Measurements from ENCODE around the gene SEPTIN2. TPM values are rescaled to one million over a fixed set of nuclear protein-coding genes. Genes with fewer than 3 reads are reported as not detected.
"Not testable (repeated sequence)": the region's sequence is repeated elsewhere in the genome, so short reads cannot be mapped to it uniquely, and the experiment has no call there.

The SEPTIN2 gene
- total RNA-seq, 1 experiment from 2014 or later: 661 TPM

GRCh38 chr2:241278306-241278705 lies 37.4 kb upstream of the SEPTIN2 start:
- H3K9me3 ChIP-seq (replicated peaks); H3K36me3 ChIP-seq; H3K27ac ChIP-seq; DNase-seq; H3K4me1 ChIP-seq; H3K27me3 ChIP-seq; H3K4me3 ChIP-seq: not testable (repeated sequence)

- H3K27ac ChIP-seq: no peak overlapping the region
- 0 out of 2 replicates have a peak, but pooled peaks cover 4% of the 10 kb centered on the region for H3K9me3 ChIP-seq (replicated peaks)
- no peaks in the 10 kb centered on the region for H3K27me3 ChIP-seq
- H3K4me1 ChIP-seq: no peaks in the 10 kb centered on the region
- no peaks in the 10 kb centered on the region for H3K36me3 ChIP-seq
- H3K4me3 ChIP-seq: no peak overlapping the region
- DNase-seq: no peak
Measured at GRCh38 chr2:241279413-241279812, 36.3 kb upstream of the SEPTIN2 start.

- 0 out of 2 replicates have a peak, but pooled peaks cover 4% of the 10 kb centered on the region for H3K9me3 ChIP-seq (replicated peaks)
- H3K27ac ChIP-seq: no peak overlapping the region
- H3K36me3 ChIP-seq: no peaks in the 10 kb centered on the region
- DNase-seq: no peak
- H3K27me3 ChIP-seq: no peaks in the 10 kb centered on the region
- H3K4me3 ChIP-seq: no peak overlapping the region
- no peaks in the 10 kb centered on the region for H3K4me1 ChIP-seq
Measured at GRCh38 chr2:241279828-241280227, 35.9 kb upstream of the SEPTIN2 start.

GRCh38 chr2:241280291-241280690 lies 35.4 kb upstream of the SEPTIN2 start:
- DNase-seq: no peak
- Histone ChIP-seq H3K4me3 (no peak overlapping the region), H3K27me3 (no peaks in the 10 kb centered on the region), H3K9me3 (replicated peaks) (0 out of 2 replicates have a peak, but pooled peaks cover 4% of the 10 kb centered on the region), H3K4me1 (no peaks in the 10 kb centered on the region), H3K36me3 (peaks cover 3% of the 10 kb centered on the region), H3K27ac (no peak overlapping the region)

GRCh38 chr2:241282555-241282954 lies 33.2 kb upstream of the SEPTIN2 start:
- Histone ChIP-seq H3K4me3 (no peak overlapping the region), H3K9me3 (replicated peaks) (no peaks in the 10 kb centered on the region), H3K36me3 (peaks cover 14% of the 10 kb centered on the region), H3K4me1 (no peaks in the 10 kb centered on the region), H3K27ac (no peak overlapping the region), H3K27me3 (no peaks in the 10 kb centered on the region)
- no peak for DNase-seq

- no peak overlapping the region for H3K27ac ChIP-seq
Measured at GRCh38 chr2:241285596-241285995, 30.1 kb upstream of the SEPTIN2 start.

GRCh38 chr2:241286348-241287090 lies 29.2 kb upstream of the SEPTIN2 start:
- no peak overlapping the region for H3K27ac ChIP-seq
- H3K4me1 ChIP-seq: no peaks in the 10 kb centered on the region
- H3K36me3 ChIP-seq: peaks cover 27% of the 10 kb centered on the region
- DNase-seq: no peak
- no peak overlapping the region for H3K4me3 ChIP-seq
- H3K9me3 ChIP-seq (replicated peaks): no peaks in the 10 kb centered on the region
- H3K27me3 ChIP-seq: no peaks in the 10 kb centered on the region; the same call in 1 of the 2 replicates

More at GRCh38 chr2:241285596-241285995, 30.1 kb upstream of the SEPTIN2 start:
- no peaks in the 10 kb centered on the region for H3K9me3 ChIP-seq (replicated peaks)
- H3K4me3 ChIP-seq: no peak overlapping the region
- H3K27me3 ChIP-seq: no peaks in the 10 kb centered on the region
- DNase-seq: no peak
- peaks cover 27% of the 10 kb centered on the region for H3K36me3 ChIP-seq
- H3K4me1 ChIP-seq: no peaks in the 10 kb centered on the region

GRCh38 chr2:241288324-241288888 lies 27.3 kb upstream of the SEPTIN2 start:
- no peak overlapping the region for H3K4me3 ChIP-seq
- H3K4me1 ChIP-seq: no peaks in the 10 kb centered on the region
- no peaks in the 10 kb centered on the region; the same call in 1 of the 2 replicates for H3K27me3 ChIP-seq
- H3K36me3 ChIP-seq: peaks cover 29% of the 10 kb centered on the region
- H3K9me3 ChIP-seq (replicated peaks): no peaks in the 10 kb centered on the region
- DNase-seq: no peak
- H3K27ac ChIP-seq: no peak overlapping the region

GRCh38 chr2:241289053-241289452 lies 26.7 kb upstream of the SEPTIN2 start:
- H3K36me3 ChIP-seq: peaks cover 29% of the 10 kb centered on the region

GRCh38 chr2:241289597-241289996 lies 26.1 kb upstream of the SEPTIN2 start:
- Histone ChIP-seq H3K36me3 (peaks cover 29% of the 10 kb centered on the region), H3K27ac (no peak overlapping the region), H3K9me3 (replicated peaks) (no peaks in the 10 kb centered on the region), H3K27me3 (no peaks in the 10 kb centered on the region; the same call in 1 of the 2 replicates), H3K4me1 (no peaks in the 10 kb centered on the region), H3K4me3 (no peak overlapping the region)
- DNase-seq: no peak

More at GRCh38 chr2:241289053-241289452, 26.7 kb upstream of the SEPTIN2 start:
- Histone ChIP-seq H3K4me1 (no peaks in the 10 kb centered on the region), H3K4me3 (no peak overlapping the region), H3K9me3 (replicated peaks) (no peaks in the 10 kb centered on the region), H3K27ac (no peak overlapping the region), H3K27me3 (no peaks in the 10 kb centered on the region; the same call in 1 of the 2 replicates)
- no peak for DNase-seq

GRCh38 chr2:241291153-241291552 lies 24.6 kb upstream of the SEPTIN2 start:
- Histone ChIP-seq H3K36me3 (peaks cover 17% of the 10 kb centered on the region), H3K9me3 (replicated peaks) (no peaks in the 10 kb centered on the region), H3K27ac (no peak overlapping the region), H3K27me3 (no peaks in the 10 kb centered on the region; the same call in 1 of the 2 replicates), H3K4me1 (no peaks in the 10 kb centered on the region), H3K4me3 (no peak overlapping the region)
- no peak for DNase-seq

GRCh38 chr2:241291977-241292376 lies 23.7 kb upstream of the SEPTIN2 start:
- Histone ChIP-seq H3K9me3 (replicated peaks) (no peaks in the 10 kb centered on the region), H3K27me3 (no peaks in the 10 kb centered on the region; the same call in 1 of the 2 replicates), H3K36me3 (peaks cover 17% of the 10 kb centered on the region), H3K4me3 (no peak overlapping the region), H3K4me1 (no peaks in the 10 kb centered on the region), H3K27ac (no peak overlapping the region)
- no peak for DNase-seq

- H3K4me3 ChIP-seq; H3K27ac ChIP-seq; H3K27me3 ChIP-seq; H3K9me3 ChIP-seq (replicated peaks); DNase-seq; H3K4me1 ChIP-seq: not testable (repeated sequence)
- H3K36me3 ChIP-seq: peaks cover 23% of the 10 kb centered on the region
Measured at GRCh38 chr2:241293378-241293797, 22.3 kb upstream of the SEPTIN2 start.

GRCh38 chr2:241295326-241296095 lies 20.2 kb upstream of the SEPTIN2 start:
- no peak for DNase-seq
- Histone ChIP-seq H3K4me3 (no peak overlapping the region), H3K36me3 (peaks cover 12% of the 10 kb centered on the region), H3K9me3 (replicated peaks) (no peaks in the 10 kb centered on the region), H3K4me1 (no peaks in the 10 kb centered on the region), H3K27ac (no peak overlapping the region), H3K27me3 (no peaks in the 10 kb centered on the region; the same call in 1 of the 2 replicates)

GRCh38 chr2:241296767-241297166 lies 19.0 kb upstream of the SEPTIN2 start:
- Histone ChIP-seq H3K4me3 (no peak overlapping the region), H3K27me3 (no peaks in the 10 kb centered on the region)
- DNase-seq: no peak

More at GRCh38 chr2:241296767-241297166, 19.0 kb upstream of the SEPTIN2 start:
- Histone ChIP-seq H3K9me3 (replicated peaks) (no peaks in the 10 kb centered on the region), H3K27ac (no peak overlapping the region), H3K36me3 (peaks cover 12% of the 10 kb centered on the region), H3K4me1 (no peaks in the 10 kb centered on the region)

Data from SJCRH30 (cell line).